Adipose tissue (tissue), 3 donors: ENCODE measurements around the gene SETBP1. TPM values are rescaled to one million over a fixed set of nuclear protein-coding genes. Genes with fewer than 3 reads are reported as not detected.

ENCODE experiments used
- H3K27ac ChIP-seq: one replicate; pipeline ENCODE4 v1.5.1; 2013; ENCODE audit warnings: low read depth, low read length
- WGBS, 3 donors: extraction: QIAGEN DNeasy Blood & Tissue Kit; methylation state at CpG; one replicate each; pipeline ENCODE4 v1.1.7; 2013; 5-methylcytosine and 5-hydroxymethylcytosine counted together
- polyA plus RNA-seq, 3 donors: library from polyadenylated mRNA; stranded (reverse); fragments of 200-250 nt; gene quantifications; one replicate each; pipeline ENCODE4 v1.2.3, GENCODE V29; 2013
- donor health status: healthy with polysubstance abuse.
- donor health status: Bipolar disorder and iron deficiency.
- donor health status: healthy.

SETBP1 gene
- polyA plus RNA-seq, 3 donors: 2.3 to 5.6 (median 2.7) TPM

- H3K27ac ChIP-seq: no peak overlapping the region
- WGBS, 3 donors: 86 to 94% (median 93%) methylated on average over 6 of the region's 6 CpGs
Observed at GRCh38 chr18:44723411-44723810, 42.7 kb downstream of the SETBP1 start.

GRCh38 chr18:44724105-44724778 is 43.6 kb downstream of the SETBP1 start:
- 67 to 84% (median 77%) methylated on average over 1 of the region's 1 CpG for WGBS, 3 donors
- no peak overlapping the region for H3K27ac ChIP-seq

- 20 to 40% (median 26%) methylated on average over 5 of the region's 5 CpGs for WGBS, 3 donors
- H3K27ac ChIP-seq: no peak overlapping the region
Observed at GRCh38 chr18:44725300-44726058, 44.8 kb downstream of the SETBP1 start.

- no peak overlapping the region for H3K27ac ChIP-seq
Observed at GRCh38 chr18:44726059-44726421, 45.4 kb downstream of the SETBP1 start.

- no peak overlapping the region for H3K27ac ChIP-seq
- 92 to 97% (median 95%) methylated on average over 4 of the region's 4 CpGs for WGBS, 3 donors
Observed at GRCh38 chr18:44727291-44727690, 46.6 kb downstream of the SETBP1 start.

GRCh38 chr18:44729631-44730101 is 49.0 kb downstream of the SETBP1 start:
- WGBS, 3 donors: 49 to 79% (median 62%) methylated on average over 5 of the region's 5 CpGs

GRCh38 chr18:44730803-44731529 is 50.3 kb downstream of the SETBP1 start:
- 90 to 97% (median 91%) methylated on average over 7 of the region's 7 CpGs for WGBS, 3 donors
- H3K27ac ChIP-seq: no peak overlapping the region

More at GRCh38 chr18:44729631-44730101, 49.0 kb downstream of the SETBP1 start:
- H3K27ac ChIP-seq: no peak overlapping the region

- WGBS, 3 donors: 74 to 76% (median 75%) methylated on average over 9 of the region's 9 CpGs
- H3K27ac ChIP-seq: no peak overlapping the region
Observed at GRCh38 chr18:44731530-44732237, 51.0 kb downstream of the SETBP1 start.

GRCh38 chr18:44732238-44732563 is 51.5 kb downstream of the SETBP1 start:
- 87 to 94% (median 92%) methylated on average over 9 of the region's 9 CpGs for WGBS, 3 donors
- H3K27ac ChIP-seq: no peak overlapping the region

GRCh38 chr18:44732599-44732998 is 51.9 kb downstream of the SETBP1 start:
- 33 to 93% (median 92%) methylated on average over 5 of the region's 5 CpGs for WGBS, 3 donors
- H3K27ac ChIP-seq: no peak overlapping the region

- WGBS, 3 donors: 66 to 71% (median 69%) methylated on average over 8 of the region's 8 CpGs
- no peak overlapping the region for H3K27ac ChIP-seq
Observed at GRCh38 chr18:44733069-44733753, 52.5 kb downstream of the SETBP1 start.

- no peak overlapping the region for H3K27ac ChIP-seq
- 84 to 85% (median 85%) methylated on average over 3 of the region's 3 CpGs for WGBS, 3 donors
Observed at GRCh38 chr18:44733754-44734465, 53.2 kb downstream of the SETBP1 start.

- H3K27ac ChIP-seq: no peak overlapping the region
Observed at GRCh38 chr18:44735096-44735495, 54.4 kb downstream of the SETBP1 start.

- WGBS, 3 donors: 81 to 86% (median 86%) methylated on average over 3 of the region's 3 CpGs
Observed at GRCh38 chr18:44736664-44737380, 56.1 kb downstream of the SETBP1 start.

GRCh38 chr18:44737623-44738022 is 56.9 kb downstream of the SETBP1 start:
- 73 to 83% (median 75%) methylated on average over 3 of the region's 3 CpGs for WGBS, 3 donors
- H3K27ac ChIP-seq: no peak overlapping the region

More at GRCh38 chr18:44736664-44737380, 56.1 kb downstream of the SETBP1 start:
- no peak overlapping the region for H3K27ac ChIP-seq

- 49 to 95% (median 95%) methylated on average over 5 of the region's 5 CpGs for WGBS, 3 donors
- no peak overlapping the region for H3K27ac ChIP-seq
Observed at GRCh38 chr18:44740000-44740399, 59.3 kb downstream of the SETBP1 start.

GRCh38 chr18:44741085-44741484 is 60.4 kb downstream of the SETBP1 start:
- 61 to 85% (median 73%) methylated on average over 2 of the region's 2 CpGs for WGBS, 3 donors
- H3K27ac ChIP-seq: no peak overlapping the region
